ENCODE measurements around the gene NOSIP. TPM values are rescaled to one million over a fixed set of nuclear protein-coding genes. Genes with fewer than 3 reads are reported as not detected.

Gene NOSIP
- polyA plus RNA-seq, 5 donors = 51.0 to 80.7 (median 59.0) TPM

- peak; percentile 68 to 74 for DNase-seq
Measured at GRCh38 chr19:49512970-49513745, 67.2 kb downstream of the NOSIP start.

- no peak for DNase-seq
Measured at GRCh38 chr19:49507803-49508494, 72.4 kb downstream of the NOSIP start.

GRCh38 chr19:49506575-49507105 is 73.7 kb downstream of the NOSIP start:
- no peak for DNase-seq

Other genes starting within 250 kb of the NOSIP start
- 10 to 100 TPM; 35.1 to 50.8 (median 44.1) TPM for gene CD37, start 245.2 kb downstream of the NOSIP start, polyA plus RNA-seq (ENCODE audit: insufficient read depth in 1 of 5, insufficient read length in 5 of 5, low replicate concordance in 1 of 5)
- gene TEAD2, start 218.1 kb downstream of the NOSIP start, polyA plus RNA-seq (ENCODE audit: insufficient read depth in 1 of 5, insufficient read length in 5 of 5, low replicate concordance in 1 of 5) = 100 to 1,000 TPM; 105 to 138 (median 117) TPM
- 1 to 10 TPM; 2.4 to 5.0 (median 3.6) TPM for gene DKKL1, start 216.7 kb downstream of the NOSIP start, polyA plus RNA-seq (ENCODE audit: insufficient read depth in 1 of 5, insufficient read length in 5 of 5, low replicate concordance in 1 of 5)
- gene KASH5, start 192.3 kb downstream of the NOSIP start, polyA plus RNA-seq (ENCODE audit: insufficient read depth in 1 of 5, insufficient read length in 5 of 5, low replicate concordance in 1 of 5) = not detected
- gene PTH2, start 157.1 kb downstream of the NOSIP start, polyA plus RNA-seq (ENCODE audit: insufficient read depth in 1 of 5, insufficient read length in 5 of 5, low replicate concordance in 1 of 5) = not detected
- not detected for gene GFY, start 155.2 kb downstream of the NOSIP start, polyA plus RNA-seq (ENCODE audit: insufficient read depth in 1 of 5, insufficient read length in 5 of 5, low replicate concordance in 1 of 5)
- gene SLC17A7, start 139.0 kb downstream of the NOSIP start, polyA plus RNA-seq (ENCODE audit: insufficient read depth in 1 of 5, insufficient read length in 5 of 5, low replicate concordance in 1 of 5) = under 1 TPM; 0.31 to 0.51 (median 0.34) TPM
- gene PIH1D1, start 128.7 kb downstream of the NOSIP start, polyA plus RNA-seq (ENCODE audit: insufficient read depth in 1 of 5, insufficient read length in 5 of 5, low replicate concordance in 1 of 5) = 10 to 100 TPM; 66.9 to 88.7 (median 78.2) TPM
- gene ALDH16A1, start 127.3 kb downstream of the NOSIP start, polyA plus RNA-seq (ENCODE audit: insufficient read depth in 1 of 5, insufficient read length in 5 of 5, low replicate concordance in 1 of 5) = 10 to 100 TPM; 12.8 to 24.3 (median 14.0) TPM
- gene FLT3LG, start 106.3 kb downstream of the NOSIP start, polyA plus RNA-seq (ENCODE audit: insufficient read depth in 1 of 5, insufficient read length in 5 of 5, low replicate concordance in 1 of 5) = 10 to 100 TPM in 1 of 5 donors, 1 to 10 TPM in 4; 4.8 to 10.1 (median 6.5) TPM
- 1,000 to 10,000 TPM; 3,241 to 4,813 (median 3,633) TPM for gene RPL13A, start 92.9 kb downstream of the NOSIP start, polyA plus RNA-seq (ENCODE audit: insufficient read depth in 1 of 5, insufficient read length in 5 of 5, low replicate concordance in 1 of 5)
- 1,000 to 10,000 TPM; 3,362 to 3,985 (median 3,582) TPM for gene RPS11, start 84.1 kb downstream of the NOSIP start, polyA plus RNA-seq (ENCODE audit: insufficient read depth in 1 of 5, insufficient read length in 5 of 5, low replicate concordance in 1 of 5)
- gene FCGRT, start 67.9 kb downstream of the NOSIP start, polyA plus RNA-seq (ENCODE audit: insufficient read depth in 1 of 5, insufficient read length in 5 of 5, low replicate concordance in 1 of 5) = 100 to 1,000 TPM; 258 to 406 (median 318) TPM
- gene RCN3, start 52.6 kb downstream of the NOSIP start, polyA plus RNA-seq (ENCODE audit: insufficient read depth in 1 of 5, insufficient read length in 5 of 5, low replicate concordance in 1 of 5) = 10 to 100 TPM; 13.9 to 48.4 (median 21.5) TPM
- gene PRRG2, start 760 bp upstream of the NOSIP start, polyA plus RNA-seq (ENCODE audit: insufficient read depth in 1 of 5, insufficient read length in 5 of 5, low replicate concordance in 1 of 5) = 1 to 10 TPM; 3.3 to 6.1 (median 4.4) TPM
- 10 to 100 TPM; 15.9 to 35.4 (median 23.7) TPM for gene PRR12, start 10.6 kb upstream of the NOSIP start, polyA plus RNA-seq (ENCODE audit: insufficient read depth in 1 of 5, insufficient read length in 5 of 5, low replicate concordance in 1 of 5)
- 10 to 100 TPM; 20.3 to 39.5 (median 24.7) TPM for gene RRAS, start 59.6 kb upstream of the NOSIP start, polyA plus RNA-seq (ENCODE audit: insufficient read depth in 1 of 5, insufficient read length in 5 of 5, low replicate concordance in 1 of 5)
- gene SCAF1, start 61.7 kb upstream of the NOSIP start, polyA plus RNA-seq (ENCODE audit: insufficient read depth in 1 of 5, insufficient read length in 5 of 5, low replicate concordance in 1 of 5) = 10 to 100 TPM; 18.4 to 45.0 (median 31.3) TPM
- 10 to 100 TPM; 48.9 to 87.5 (median 73.7) TPM for gene IRF3, start 85.3 kb upstream of the NOSIP start, polyA plus RNA-seq (ENCODE audit: insufficient read depth in 1 of 5, insufficient read length in 5 of 5, low replicate concordance in 1 of 5)
- gene BCL2L12, start 85.4 kb upstream of the NOSIP start, polyA plus RNA-seq (ENCODE audit: insufficient read depth in 1 of 5, insufficient read length in 5 of 5, low replicate concordance in 1 of 5) = 10 to 100 TPM; 20.2 to 34.8 (median 24.7) TPM
- gene PRMT1, start 96.7 kb upstream of the NOSIP start, polyA plus RNA-seq (ENCODE audit: insufficient read depth in 1 of 5, insufficient read length in 5 of 5, low replicate concordance in 1 of 5) = 100 to 1,000 TPM; 189 to 299 (median 236) TPM
- 1 to 10 TPM in 4 of 5 donors, under 1 TPM in 1; 0.76 to 2.8 (median 1.3) TPM for gene ADM5, start 109.0 kb upstream of the NOSIP start, polyA plus RNA-seq (ENCODE audit: insufficient read depth in 1 of 5, insufficient read length in 5 of 5, low replicate concordance in 1 of 5)
- 10 to 100 TPM; 24.3 to 34.0 (median 27.8) TPM for gene CPT1C, start 110.6 kb upstream of the NOSIP start, polyA plus RNA-seq (ENCODE audit: insufficient read depth in 1 of 5, insufficient read length in 5 of 5, low replicate concordance in 1 of 5)
- gene TSKS, start 182.8 kb upstream of the NOSIP start, polyA plus RNA-seq (ENCODE audit: insufficient read depth in 1 of 5, insufficient read length in 5 of 5, low replicate concordance in 1 of 5) = under 1 TPM; 0.16 to 0.36 (median 0.28) TPM
- gene AP2A1, start 186.4 kb upstream of the NOSIP start, polyA plus RNA-seq (ENCODE audit: insufficient read depth in 1 of 5, insufficient read length in 5 of 5, low replicate concordance in 1 of 5) = 10 to 100 TPM; 47.8 to 87.2 (median 57.3) TPM
- gene FUZ, start 232.7 kb upstream of the NOSIP start, polyA plus RNA-seq (ENCODE audit: insufficient read depth in 1 of 5, insufficient read length in 5 of 5, low replicate concordance in 1 of 5) = 10 to 100 TPM; 21.6 to 28.9 (median 27.2) TPM
- 10 to 100 TPM; 45.4 to 63.8 (median 54.8) TPM for gene MED25, start 237.7 kb upstream of the NOSIP start, polyA plus RNA-seq (ENCODE audit: insufficient read depth in 1 of 5, insufficient read length in 5 of 5, low replicate concordance in 1 of 5)

Measured in right lung (tissue), 5 donors.